Daoy (cell line): ENCODE data around the gene DNAH11. TPM values are rescaled to one million over a fixed set of nuclear protein-coding genes. Genes with fewer than 3 reads are reported as not detected.
"Not testable (repeated sequence)": the region's sequence is repeated elsewhere in the genome, so short reads cannot be mapped to it uniquely, and the experiment has no call there.

Source experiments
- DNase-seq: peaks from one replicate; pipeline ENCODE4 v3.0.0-alpha.2; 2015; ENCODE audit warnings: low read depth
- total RNA-seq: library from RNA; depleted of rRNA; stranded (reverse); fragments of >200 nt; shearing (Covaris generic); gene quantifications from 2 replicates; pipeline ENCODE4 v1.2.3, GENCODE V29; 2014

The DNAH11 gene
- total RNA-seq, 1 experiment from 2014 or later, result 24.4 TPM

DNA sequence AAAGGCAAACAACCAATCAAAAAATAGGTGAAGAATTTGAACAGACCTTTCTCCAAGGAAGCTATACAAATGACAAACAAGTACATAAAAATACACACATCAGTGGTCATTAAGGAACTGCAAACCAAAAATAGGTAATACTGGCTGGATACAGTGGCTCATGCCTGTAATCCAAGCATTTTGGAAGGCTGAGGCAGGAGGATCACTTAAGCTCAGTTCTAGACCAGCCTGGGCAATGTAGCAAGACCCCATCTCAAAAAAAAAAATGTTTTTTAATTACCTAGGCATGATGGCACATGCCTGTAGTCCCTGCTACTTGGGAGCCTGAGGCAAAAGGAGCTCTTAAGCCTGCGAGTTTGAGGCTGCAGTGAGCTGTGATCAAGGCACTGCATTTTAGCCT, 383.6 kb downstream of the DNAH11 start:
- no peak for DNase-seq

DNA sequence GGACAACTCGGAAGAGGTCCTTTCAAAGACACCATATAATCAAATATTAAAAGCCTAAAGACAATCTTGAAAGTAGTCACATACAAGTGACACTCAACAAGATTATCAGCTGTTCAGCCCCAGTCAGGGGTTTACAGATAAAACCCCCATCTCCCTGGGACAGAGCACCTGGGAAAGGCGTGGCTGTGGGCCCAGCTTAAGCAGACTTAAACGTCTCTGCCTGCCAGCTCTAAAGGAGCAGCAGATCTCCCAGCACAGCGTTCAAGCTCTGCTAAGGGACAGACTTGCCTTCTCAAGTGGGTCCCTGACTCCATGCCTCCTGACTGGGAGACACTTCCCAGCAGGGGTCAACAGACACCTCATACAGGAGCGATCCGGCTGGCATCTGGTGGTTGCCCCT, 384.9 kb downstream of the DNAH11 start:
- DNase-seq, result no peak

DNA sequence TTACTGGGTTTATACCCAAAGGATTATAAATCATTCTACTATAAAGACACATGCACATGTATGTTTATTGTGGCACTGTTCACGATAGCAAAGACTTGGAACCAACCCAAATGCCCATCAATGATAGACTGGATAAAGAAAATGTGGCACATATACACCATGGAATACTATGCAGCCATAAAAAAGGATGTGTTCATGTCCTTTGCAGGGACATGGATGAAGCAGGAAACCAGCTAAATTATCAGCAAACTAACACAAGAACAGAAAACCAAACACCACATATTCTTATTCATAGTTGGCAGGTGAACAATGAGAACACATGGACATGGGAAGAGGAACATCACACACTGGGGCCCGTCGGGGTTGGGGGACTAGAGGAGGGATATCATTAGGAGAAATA, 390.5 kb downstream of the DNAH11 start:
- not testable (repeated sequence) for DNase-seq

DNA sequence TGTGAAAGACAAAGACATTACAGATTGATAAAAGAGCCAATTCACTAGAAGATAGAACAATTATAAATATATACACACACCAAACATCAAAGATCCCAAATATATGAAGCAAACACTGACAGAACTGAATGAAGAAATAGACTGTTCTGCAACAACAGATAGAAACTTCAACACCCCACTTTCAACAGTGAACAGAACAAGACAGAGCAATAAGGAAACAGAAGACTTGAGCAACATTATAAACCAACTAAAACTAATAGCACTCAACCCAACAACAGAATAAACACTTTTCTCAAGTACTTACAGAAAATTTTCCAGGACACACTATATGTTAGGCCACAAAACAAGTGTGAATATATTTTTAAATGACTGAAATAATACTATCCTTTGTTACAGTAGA, 392.0 kb downstream of the DNAH11 start:
- no peak for DNase-seq

DNA sequence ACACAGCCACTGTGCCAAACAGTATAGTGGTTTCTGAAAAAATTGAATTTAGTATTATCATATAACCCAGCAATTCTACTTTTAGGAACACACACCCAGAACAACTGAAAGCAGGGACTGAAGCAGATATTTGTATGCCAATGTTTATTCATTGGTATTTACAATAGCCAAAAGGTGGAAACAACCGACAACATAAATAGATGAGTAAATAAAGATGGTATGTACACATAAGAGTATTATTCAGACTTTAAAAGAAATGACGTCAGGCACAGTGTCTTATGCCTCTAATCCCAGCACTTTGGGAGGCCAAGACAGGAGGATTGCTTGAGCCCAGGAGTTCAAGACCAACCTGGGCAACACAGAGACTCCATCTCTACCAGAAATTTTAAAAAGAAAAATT, 395.6 kb downstream of the DNAH11 start:
- DNase-seq, result no peak

DNA sequence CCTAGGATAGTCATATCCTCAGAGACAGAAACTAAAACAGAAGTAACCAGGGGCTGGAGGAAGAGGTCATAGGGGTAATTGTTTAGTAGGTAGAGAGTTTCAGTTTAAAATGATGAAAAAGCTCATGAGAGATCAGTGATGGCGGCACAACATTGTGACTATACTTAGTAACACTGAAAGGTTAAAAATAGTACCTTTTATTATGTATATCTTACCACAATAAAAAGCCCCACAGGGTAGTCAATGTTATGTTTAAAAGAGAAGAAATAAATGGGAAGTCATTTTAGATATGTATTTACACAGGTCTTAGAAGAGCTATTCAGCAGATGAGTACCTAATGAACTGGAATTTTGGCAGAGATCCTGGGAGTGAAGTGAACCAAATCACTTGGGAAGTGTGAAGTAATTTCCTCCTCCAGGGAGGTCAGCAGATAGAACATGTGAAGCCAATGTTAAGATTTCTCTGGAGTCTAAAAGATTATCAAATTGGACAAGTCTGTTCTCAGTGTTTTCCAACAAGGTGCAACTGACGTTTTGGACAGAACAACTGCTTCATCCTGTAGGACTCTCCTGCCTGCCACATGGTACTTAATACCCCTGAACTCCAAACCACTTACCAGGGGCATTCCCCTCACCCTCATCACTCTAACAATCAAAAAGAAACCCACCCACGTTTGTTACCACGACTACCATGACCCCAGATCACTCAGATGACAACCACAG, 396.5 kb downstream of the DNAH11 start:
- peak; percentile 71 for DNase-seq

DNA sequence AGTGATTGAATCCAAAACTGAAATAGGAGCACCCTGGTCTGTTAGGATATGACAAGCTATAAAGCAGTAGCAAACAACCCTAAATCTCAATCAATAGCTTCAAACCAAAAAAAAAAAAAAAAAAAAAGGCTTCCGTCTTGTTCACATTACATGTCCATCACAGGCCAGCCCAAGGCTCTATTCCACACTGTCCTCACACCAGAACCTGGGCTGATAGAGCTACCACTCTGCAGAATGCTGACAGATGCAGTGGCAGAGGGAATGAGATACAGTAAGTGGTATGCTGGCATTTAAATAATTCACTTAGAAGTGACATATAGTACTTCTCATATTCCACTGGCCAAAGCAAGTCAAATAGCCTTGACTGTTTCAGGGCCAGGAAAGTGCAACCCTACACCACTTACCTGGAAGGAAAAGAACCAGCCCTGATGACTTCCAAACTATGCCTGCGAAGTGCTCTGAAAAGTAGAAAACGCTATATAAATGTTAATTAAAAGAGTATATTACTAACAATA, 397.1 kb downstream of the DNAH11 start:
- no peak for DNase-seq

DNA sequence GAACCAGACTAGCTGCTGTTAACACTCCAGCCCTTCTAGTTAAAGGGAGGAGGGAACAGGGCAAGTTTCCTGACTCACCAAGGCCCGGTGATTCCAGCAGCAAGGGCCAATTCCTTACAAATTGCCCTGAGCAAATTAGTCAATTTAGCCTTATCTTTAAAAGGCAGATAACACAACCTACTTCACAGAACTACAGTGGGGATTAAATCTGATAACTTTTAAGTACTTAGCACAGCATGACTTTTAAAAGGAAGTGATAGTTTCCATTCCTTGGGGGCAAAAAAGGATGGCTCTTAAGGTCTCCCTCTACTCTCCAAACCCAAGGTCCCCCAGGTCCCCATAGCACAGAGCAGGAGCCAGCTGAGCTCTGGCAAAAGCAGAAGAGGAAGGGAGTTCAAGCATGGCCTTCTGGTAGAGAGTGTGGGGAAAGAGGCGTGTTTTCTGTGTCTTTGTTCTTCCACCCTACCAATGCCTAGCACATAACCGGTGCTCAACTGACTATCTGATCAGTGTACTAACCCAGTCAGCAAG, 398.8 kb downstream of the DNAH11 start:
- peak; percentile 78 for DNase-seq

DNA sequence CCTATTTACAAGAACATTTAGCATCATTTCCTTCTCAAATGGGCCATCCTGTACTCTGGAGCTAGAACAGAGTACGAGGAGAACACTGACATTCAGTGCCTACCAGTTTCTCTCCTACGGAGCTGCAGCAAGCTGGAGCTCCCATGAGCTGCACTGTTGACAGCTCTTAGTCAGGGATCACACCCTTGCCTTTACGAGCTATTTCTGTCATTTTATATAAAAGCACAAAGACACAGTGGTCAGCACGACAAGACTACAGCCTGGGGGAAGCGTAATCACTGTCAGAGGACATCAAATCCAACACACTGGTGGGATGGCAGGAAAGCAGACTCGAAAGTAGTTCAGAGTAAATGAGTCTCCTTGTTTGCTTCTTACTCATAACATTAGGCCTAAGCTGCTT, 400.1 kb downstream of the DNAH11 start:
- no peak for DNase-seq

DNA sequence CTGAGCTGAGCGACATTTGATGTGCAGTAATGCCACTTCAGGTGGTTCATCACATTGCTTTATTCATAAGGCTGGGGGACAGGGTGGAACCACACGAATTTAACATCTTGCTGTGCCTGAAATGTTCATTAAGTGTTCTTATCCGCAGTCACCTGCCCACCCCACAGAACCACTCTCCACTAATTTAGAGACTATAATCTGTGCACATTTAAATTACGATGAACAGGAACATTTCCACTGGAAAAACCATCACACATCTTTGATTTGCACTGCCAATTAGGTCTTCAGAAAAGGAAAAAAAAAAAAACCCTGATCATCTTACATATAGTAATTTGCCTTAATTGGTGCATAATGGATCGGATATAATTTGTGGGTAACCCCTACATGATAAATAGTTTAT, 400.6 kb downstream of the DNAH11 start:
- DNase-seq, result no peak

DNA sequence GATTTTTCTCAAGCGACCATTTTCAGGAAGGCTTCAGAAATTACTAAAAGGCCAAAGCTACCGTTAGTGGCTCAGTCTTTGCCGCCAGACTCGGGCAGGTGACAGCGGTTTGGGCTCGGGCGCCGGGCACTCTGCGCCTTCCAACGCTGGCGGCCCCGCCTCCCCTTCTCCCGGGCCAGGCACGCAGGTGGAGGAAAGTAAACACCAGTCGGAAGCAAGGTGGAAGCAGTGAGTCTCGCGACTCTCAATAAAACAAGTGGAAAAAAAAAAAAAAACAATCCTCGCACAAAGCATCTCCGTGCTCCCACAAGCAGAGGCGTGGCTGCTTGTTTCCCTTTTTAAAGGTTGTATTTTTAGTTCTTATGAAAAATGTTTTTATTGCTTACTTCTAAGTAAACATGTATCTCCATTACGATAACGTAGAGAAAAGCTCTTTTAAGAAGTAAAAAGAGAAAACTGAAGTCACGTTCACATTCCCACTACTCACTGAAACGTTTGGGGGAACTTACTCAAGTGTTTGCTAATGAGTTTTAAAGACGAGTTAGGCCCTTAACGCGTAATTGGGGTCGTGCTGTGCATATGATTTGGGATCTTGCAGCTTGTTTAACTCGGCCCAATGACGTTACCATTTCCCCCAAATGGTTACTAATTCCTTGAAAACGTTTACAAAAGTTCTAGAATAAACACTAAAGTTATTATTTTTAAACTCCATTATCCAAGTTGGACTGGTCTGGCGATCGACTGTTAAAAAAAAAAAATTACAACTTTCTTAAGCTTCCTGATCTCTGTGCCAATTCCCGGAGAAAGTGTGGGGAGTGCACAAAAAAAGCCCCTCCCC, 402.0 kb downstream of the DNAH11 start:
- DNase-seq, result peak; percentile 30

DNA sequence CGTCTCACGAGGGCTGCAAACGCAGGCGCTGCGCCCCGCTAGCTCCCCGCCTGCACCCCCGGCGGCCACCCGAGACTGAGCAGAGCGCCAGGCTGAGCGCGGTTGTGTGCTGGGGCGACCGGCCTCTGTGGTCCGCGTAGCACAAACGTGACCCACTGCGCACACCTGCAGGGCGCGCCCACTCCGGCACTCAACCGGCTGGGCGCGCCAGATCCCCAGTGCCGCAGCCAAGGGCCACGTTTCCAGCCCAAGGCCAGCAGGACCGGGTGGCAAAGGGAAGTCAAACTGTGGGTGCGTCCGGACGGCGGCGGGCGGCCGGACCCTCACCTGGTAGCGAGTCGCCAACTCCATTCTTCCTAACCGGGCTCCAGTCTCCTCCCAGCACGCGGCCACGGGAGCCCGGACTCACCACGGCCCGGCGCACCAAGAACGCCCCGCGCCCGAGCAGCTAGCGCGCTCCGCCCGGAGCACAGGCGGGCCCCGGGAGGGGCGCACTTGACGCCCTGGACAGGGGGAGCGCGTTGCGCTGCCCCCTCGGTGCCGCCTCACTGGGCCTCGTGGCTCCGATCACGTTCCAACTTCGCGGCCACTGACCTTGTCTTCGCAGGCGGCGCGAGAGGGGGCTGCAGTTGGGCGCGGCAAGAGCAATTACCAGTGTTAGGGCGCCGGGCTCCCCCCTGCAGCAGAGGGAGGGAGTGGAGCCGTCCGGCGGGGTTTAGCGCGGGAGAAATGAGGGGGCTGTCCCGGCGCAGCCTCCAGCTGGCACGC, 402.8 kb downstream of the DNAH11 start, which contains the start of gene CDCA7L:
Gene CDCA7L, minus strand, starts transcription at position 446 of the 768 bp plus-strand sequence. Its CDS starts 95 bp downstream, at position 351.
- DNase-seq, result peak; percentile 92

DNA sequence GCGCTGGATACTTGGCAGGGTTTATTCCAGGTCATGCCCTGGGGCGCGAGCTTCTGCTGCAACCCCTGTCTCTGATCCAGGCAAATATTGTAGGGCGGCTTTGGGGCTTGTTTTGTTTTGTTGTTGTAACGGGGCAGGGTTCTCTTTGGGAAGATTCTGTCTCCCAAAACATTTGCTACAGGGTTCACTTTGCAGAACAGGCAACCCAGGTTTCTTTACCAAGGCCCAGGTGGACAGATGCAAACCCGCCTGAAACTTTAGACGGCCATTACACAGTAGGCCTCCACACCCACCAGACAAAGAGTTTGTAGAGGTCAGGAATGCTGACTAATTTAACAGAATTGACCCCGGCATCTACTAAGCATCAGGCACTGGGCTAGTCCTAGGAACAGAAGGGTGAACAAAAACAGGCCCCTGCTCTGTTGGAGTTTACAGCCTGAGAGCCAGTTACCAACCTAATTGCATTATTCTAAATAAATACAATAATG, 403.4 kb downstream of the DNAH11 start:
- DNase-seq, result peak; percentile 23

DNA sequence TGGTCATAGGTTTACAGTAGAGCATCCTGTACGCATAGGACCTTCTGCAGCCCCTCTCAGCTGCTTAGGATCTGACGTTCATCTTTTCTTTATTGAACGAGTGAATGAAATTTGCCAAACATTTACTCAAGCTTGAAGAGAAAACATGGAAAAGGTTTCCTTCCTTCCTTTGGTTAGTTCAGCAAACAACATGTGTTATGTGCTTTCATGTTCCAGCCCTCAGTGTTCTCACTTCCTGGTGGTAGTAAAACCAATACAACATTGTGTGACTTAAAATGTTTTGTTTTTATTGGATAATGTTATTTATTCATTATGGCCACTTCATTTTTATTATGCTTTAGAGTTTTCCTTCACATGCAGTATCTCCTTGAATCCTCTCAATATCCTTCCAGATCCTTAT, 404.2 kb downstream of the DNAH11 start:
- DNase-seq, result no peak

DNA sequence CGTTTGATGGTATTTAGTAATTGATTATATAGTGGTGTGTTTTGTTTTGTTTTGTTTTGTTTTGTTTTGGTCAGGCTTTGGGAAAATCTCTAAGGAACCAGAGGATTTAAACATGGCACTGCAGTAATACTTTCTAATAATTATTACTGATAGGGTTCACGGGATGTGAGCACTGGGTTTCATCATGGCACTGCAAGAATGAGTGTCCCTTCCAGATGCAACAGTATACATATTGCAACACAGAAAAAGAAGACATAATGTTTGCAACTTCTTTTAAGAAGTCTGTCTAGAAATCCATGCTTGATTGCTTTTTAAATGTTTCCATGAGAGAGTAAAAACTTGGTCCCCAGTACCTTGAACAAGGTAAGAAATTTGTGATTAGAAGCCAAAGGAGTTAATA, 405.1 kb downstream of the DNAH11 start:
- no peak for DNase-seq

DNA sequence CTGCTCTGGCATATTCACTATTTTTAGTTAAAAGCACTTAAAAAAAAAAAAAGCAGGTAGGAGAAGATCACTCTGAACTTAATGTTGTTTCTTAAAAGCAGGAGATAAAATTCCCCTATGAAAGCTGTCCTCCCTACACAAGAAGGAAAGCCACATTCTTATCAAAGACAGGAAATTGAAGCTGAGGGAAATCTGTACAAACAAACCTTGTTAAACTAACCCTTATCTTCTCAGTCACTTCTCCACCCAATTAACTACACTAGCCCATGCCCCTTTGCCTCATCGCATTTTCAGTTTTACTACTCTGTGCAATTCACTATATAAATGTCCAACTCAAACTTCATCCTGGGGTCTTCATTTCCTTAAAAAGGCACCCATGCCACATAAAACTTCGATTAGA, 405.5 kb downstream of the DNAH11 start:
- no peak for DNase-seq

DNA sequence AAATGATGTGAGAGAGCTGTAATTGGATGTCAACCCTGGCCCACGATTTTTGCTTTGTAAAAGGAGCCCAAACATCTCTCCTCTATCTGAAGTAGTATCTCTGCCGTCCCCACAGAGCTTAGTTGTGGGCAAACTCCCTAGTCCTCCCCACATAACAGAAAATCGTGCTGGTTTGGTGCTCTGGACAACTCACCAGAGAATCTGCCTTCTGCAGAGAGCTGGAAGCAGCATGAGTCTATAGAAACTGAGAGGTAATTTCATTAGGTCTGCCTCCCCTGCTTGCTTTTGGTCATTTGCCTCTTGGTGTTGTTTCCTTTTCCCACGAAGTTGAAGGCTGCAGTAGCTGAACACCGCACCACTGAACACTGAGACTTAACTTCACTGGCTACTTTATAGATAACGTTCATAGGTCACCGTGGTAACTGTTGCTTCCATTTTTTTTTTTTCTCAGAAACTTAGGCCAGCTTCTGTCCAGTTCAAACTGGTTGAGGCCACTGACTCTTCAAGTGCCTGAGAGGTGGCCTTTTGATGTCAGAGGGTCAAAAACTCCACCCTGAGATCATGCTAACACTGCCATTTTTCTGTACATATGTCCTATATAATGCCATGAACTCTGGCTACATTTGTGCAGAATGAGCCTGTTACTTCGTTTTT, 406.2 kb downstream of the DNAH11 start:
- no peak for DNase-seq
